ENCODE results near the gene HHIPL1.

GRCh38 chr14:99612071-99612737 is 32.7 kb upstream of the HHIPL1 start:
- TF ChIP-seq, protein P1, sequence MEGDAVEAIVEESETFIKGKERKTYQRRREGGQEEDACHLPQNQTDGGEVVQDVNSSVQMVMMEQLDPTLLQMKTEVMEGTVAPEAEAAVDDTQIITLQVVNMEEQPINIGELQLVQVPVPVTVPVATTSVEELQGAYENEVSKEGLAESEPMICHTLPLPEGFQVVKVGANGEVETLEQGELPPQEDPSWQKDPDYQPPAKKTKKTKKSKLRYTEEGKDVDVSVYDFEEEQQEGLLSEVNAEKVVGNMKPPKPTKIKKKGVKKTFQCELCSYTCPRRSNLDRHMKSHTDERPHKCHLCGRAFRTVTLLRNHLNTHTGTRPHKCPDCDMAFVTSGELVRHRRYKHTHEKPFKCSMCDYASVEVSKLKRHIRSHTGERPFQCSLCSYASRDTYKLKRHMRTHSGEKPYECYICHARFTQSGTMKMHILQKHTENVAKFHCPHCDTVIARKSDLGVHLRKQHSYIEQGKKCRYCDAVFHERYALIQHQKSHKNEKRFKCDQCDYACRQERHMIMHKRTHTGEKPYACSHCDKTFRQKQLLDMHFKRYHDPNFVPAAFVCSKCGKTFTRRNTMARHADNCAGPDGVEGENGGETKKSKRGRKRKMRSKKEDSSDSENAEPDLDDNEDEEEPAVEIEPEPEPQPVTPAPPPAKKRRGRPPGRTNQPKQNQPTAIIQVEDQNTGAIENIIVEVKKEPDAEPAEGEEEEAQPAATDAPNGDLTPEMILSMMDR (IDR thresholded peaks at IDR 0.05), result no peak
- TF ChIP-seq POLR2A (IDR thresholded peaks at IDR 0.05), result no peak
